H54 (cell line): Measurements from ENCODE around the gene SLC6A7.

ENCODE experiments used
- DNase-seq: peaks from one replicate; pipeline ENCODE4 v3.0.0; 2011; ENCODE audit warnings: low spot score, mixed read lengths; ENCODE audit not compliant: insufficient read length
- FAIRE-seq: peaks from 3 replicates; lab custom pipeline; 2011; peaks lifted over from hg19 to GRCh38; lab: Jason Lieb, UNC
- POLR2A ChIP-seq: IDR thresholded peaks from 2 replicates; pipeline ENCODE4 v1.6.1; 2011; ENCODE audit warnings: low read depth, mild to moderate bottlenecking, low read length

Gene SLC6A7

GRCh38 chr5:150184006-150184405 lies 5.9 kb upstream of the SLC6A7 start:
- DNase-seq (no peak), FAIRE-seq (no peak)
- TF ChIP-seq POLR2A = no peak

DNA sequence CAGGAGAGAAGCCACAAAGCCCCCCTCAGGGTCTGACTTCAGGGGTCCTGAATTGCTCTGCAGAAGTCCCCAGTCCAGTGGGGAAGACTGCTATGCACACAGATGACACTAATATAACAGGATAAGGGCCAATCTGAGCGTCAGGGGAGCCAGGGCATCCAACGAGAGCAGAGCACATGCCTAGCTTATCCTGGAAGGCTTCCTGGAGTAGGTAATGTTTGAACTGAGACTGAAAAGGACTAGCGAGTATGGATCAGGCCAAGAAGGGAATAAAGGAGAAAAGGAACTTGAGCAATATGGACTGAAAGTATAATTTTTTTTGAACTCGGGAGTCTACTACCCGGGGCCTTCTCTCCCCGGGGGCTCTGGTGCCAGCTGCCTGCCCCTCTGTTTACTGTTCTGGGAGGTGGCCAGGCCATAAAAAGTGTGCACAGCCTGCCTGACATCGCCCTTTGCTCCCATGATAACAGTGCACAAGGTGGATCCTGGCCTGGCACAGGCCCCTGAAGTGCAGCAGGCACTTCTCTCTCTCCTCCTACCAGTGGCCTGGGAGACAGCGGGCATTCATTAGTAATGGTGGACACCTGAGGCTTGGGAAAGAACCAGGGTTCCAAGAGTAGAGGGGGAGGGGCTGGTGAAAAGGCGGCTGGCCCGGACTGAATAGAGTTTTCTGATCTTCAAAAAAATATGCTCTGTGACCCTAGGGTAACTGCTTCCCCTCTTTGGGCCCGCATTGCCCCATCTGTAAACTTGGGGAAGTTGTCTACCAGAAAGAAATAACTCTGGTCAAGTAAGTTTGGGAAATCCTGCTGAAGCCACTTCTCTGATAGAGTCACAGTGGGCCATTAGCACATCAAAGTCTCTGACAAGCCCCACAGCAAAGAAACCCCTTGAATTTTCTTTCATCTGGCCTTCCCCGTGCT lies 4.6 kb upstream of the SLC6A7 start:
- FAIRE-seq = no peak
- no peak for DNase-seq
- TF ChIP-seq POLR2A = no peak

- no peak for TF ChIP-seq POLR2A
- DNase-seq (no peak), FAIRE-seq (no peak)
Observed at GRCh38 chr5:150186137-150186536, 3.7 kb upstream of the SLC6A7 start.

DNA sequence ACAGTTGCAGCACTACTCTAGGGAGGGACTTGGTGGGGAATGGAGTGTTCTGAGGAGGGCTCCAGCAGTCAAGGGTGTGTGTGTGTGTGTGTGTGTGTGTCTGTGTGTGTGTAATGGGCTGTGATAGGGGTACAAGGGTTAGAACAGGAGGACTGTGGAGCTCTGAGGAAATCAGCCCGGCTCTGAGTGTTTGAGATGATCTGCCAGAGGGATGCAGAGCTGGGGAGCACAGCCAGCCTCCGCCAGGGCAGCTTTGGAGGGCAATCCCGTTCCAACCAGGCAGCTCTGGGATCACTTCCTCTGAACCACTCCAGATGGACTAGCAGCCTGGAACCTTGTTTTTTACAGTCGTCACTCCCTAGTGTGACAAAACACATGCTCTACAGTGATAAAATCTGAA lies 3.0 kb upstream of the SLC6A7 start:
- DNase-seq (no peak), FAIRE-seq (no peak)
- no peak for TF ChIP-seq POLR2A

GRCh38 chr5:150188146-150188842 lies 1.6 kb upstream of the SLC6A7 start:
- no peak for DNase-seq
- TF ChIP-seq POLR2A = no peak
- no peak for FAIRE-seq

DNA sequence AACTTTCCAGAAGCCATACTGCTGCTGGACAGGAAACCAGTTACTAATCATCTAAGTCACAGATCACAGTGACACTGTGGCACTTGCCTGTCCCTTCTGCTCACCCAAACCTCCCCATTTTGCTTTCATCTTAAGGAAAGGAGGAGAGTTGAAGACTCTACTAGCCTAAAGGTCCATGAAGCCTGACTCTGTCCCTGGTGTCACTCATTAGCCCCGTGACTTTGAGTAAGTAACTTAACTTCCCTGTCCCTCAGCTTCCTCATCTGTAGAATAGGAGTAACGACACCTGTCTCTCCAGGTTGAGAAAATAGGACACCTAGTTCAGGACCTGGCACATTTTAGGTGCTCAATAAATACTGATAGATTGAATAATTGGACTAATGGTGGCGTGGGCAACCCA lies 536 bp upstream of the SLC6A7 start:
- TF ChIP-seq POLR2A = no peak
- no peak for DNase-seq
- FAIRE-seq = no peak

- no peak for FAIRE-seq
- TF ChIP-seq POLR2A = no peak
- no peak for DNase-seq
Observed at GRCh38 chr5:150190503-150190979, 679 bp downstream of the SLC6A7 start.

DNA sequence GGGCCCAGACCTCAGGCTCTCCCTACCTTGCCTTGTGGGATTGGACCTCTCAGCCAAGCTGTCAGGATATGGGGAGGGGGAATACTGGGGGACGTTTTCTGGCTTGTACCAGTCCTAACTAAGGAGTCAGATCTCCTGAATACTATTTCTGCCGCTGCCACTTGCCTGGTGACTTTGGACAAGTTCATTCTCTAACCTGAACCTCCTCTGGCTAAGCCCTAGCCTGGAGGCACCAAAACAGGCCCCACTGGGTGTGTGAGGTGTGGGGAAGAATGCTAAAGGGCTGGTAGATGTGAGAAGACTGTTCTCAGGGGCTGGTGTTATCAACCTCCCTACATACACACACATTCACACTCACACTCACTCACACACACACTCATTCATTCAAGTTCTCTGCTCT lies 1.1 kb downstream of the SLC6A7 start:
- no peak for TF ChIP-seq POLR2A
- no peak for DNase-seq
- no peak for FAIRE-seq

GRCh38 chr5:150192462-150192861 lies 2.6 kb downstream of the SLC6A7 start:
- TF ChIP-seq POLR2A = no peak
- no peak for FAIRE-seq
- no peak for DNase-seq

GRCh38 chr5:150195736-150196485 lies 6.0 kb downstream of the SLC6A7 start:
- no peak for FAIRE-seq
- TF ChIP-seq POLR2A = no peak
- no peak for DNase-seq

- FAIRE-seq (no peak), DNase-seq (no peak)
- no peak for TF ChIP-seq POLR2A
Observed at GRCh38 chr5:150196514-150196913, 6.7 kb downstream of the SLC6A7 start.

DNA sequence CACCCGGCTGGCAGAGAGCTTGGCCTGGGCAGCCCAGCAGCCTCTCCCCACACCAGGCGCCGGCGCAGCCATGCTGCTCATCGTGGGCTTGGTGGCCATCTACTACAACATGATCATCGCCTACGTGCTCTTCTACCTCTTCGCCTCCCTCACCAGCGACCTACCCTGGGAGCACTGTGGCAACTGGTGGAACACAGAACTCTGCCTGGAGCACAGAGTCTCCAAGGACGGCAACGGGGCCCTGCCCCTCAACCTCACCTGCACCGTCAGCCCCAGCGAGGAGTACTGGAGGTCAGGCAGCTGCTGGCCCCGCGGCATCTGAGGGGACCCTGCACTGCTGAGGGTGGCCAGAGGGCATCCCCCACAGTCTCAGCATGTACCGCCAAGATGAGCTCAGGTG lies 7.1 kb downstream of the SLC6A7 start:
- FAIRE-seq = no peak
- no peak for TF ChIP-seq POLR2A
- no peak for DNase-seq

DNA sequence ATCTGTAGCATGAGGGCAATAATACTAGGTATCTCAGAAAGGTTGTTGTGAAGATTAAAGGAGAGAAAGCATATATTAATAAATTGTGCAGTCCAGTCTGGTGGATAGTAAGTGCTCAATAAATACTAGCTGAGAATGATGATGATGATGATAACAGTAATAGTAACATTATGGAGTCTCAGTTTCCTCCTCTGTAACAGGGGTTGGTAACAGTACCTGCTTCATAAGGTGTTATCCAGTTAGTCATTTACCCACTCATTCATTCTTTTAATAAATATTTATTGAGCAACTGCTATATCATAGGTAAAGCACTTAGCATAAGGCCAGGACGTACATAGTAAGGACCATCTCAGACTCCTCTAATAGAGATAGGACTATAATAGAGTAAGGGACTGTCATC lies 7.6 kb downstream of the SLC6A7 start:
- no peak for TF ChIP-seq POLR2A
- DNase-seq (no peak), FAIRE-seq (no peak)

DNA sequence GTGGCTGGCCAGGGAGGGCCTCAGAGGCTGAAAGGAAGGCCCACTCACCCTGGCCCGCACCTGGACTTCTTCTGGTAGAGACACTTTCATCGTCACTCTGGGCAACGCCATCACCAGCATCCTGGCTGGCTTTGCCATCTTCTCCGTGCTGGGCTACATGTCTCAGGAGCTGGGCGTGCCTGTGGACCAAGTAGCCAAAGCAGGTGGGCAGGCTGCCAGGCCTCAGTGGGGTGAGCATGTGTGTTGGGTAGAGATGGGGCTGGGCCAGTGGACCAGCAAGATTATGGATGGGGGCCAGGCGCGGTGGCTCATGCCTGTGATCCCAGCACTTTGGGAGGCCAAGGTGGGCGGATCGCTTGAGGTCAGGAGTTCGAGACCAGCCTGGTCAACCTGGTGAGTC lies 12.6 kb downstream of the SLC6A7 start:
- DNase-seq (no peak), FAIRE-seq (no peak)
- TF ChIP-seq POLR2A = no peak
